Ectodermal cell (in vitro differentiated cells): ENCODE data around the gene LYZL1.

ENCODE experiments used
- H3K27ac ChIP-seq: 2 replicates; pipeline ENCODE4 v1.7.0; 2013; ENCODE audit warnings: mild to moderate bottlenecking, low read depth, low read length; ENCODE audit not compliant: insufficient read depth, poor library complexity, severe bottlenecking
- H3K27me3 ChIP-seq: 2 replicates; pipeline ENCODE4 v1.7.0; 2013; ENCODE audit warnings: mild to moderate bottlenecking, low read length; ENCODE audit not compliant: insufficient read depth, control insufficient read depth, poor library complexity, severe bottlenecking
- H3K36me3 ChIP-seq: one replicate; pipeline ENCODE4 v1.7.0; 2013; ENCODE audit warnings: low read length; ENCODE audit not compliant: control insufficient read depth, insufficient read depth
- H3K4me1 ChIP-seq: one replicate; pipeline ENCODE4 v1.7.0; 2013; ENCODE audit warnings: low read length; ENCODE audit not compliant: control insufficient read depth, insufficient read depth
- H3K4me3 ChIP-seq: 2 replicates; pipeline ENCODE4 v1.7.0; 2013; ENCODE audit warnings: low read depth, low read length, control low read depth; ENCODE audit not compliant: insufficient read depth
- H3K9me3 ChIP-seq: 2 replicates; pipeline ENCODE4 v1.7.0; 2013; ENCODE audit warnings: mild to moderate bottlenecking, low read length, moderate library complexity; ENCODE audit not compliant: control insufficient read depth
- WGBS, 2 experiments: methylation state at CpG; one replicate each; pipeline ENCODE4 v1.1.7; 2013; ENCODE audit warnings: missing lambda C conversion rate in 2 of 2; 5-methylcytosine and 5-hydroxymethylcytosine counted together

LYZL1 gene

DNA sequence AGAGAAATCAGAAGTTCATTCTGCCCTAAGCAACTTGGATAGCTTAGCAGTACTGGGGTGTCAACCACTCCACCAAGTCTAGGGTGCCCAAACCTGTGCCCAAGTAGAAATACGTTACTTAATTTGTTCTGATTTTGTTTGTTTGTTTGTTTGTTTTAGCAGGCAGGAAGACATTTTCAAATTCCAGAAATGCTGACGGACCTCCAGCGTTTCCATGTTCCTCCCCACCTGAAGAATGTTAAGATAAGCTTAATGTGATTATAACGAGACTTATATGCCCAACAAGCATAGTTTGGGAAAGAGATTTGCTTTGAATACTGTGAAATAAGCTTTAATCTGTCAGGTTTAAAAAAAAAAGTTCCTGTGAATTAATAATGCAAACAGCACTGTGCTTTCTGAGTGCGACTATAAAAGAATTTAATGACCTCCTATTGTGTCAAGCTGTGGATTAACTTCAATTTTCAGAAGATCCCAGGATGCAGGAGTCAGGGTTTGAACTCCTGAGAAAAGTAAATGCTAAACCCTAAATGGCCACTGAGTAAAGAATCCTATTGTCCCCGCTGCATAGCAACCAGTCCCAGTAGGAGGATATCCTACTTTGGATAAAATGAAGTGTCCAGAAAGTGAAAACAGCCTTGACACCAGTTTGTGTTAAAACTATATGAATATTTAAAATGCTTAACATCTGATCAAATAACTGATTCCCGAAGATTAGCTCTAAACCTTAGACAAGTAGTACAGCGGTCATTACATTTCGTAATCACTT is 56.5 kb downstream of the LYZL1 start:
- Histone ChIP-seq H3K4me3 (no peak overlapping the region), H3K9me3 (no peaks in the 10 kb centered on the region), H3K36me3 (no peaks in the 10 kb centered on the region), H3K27ac (no peak overlapping the region), H3K4me1 (peaks cover 10% of the 10 kb centered on the region), H3K27me3 (no peaks in the 10 kb centered on the region)
- 84% methylated on average over 9 of the region's 9 CpGs for WGBS, 2 experiments

DNA sequence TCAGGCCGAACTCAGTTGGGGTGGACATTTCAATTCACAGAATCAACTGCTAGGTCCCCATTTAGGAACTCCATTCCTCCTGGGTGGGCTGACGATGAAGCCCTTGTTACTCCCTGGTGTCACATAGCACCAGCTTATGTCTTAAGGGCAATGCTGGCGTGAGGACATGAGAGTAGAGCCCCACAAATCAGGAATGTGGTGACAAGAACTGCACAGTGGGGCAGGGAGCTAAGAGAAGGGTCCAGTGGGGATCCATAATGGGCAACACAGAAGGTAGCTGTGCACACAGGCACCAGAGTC is 57.0 kb downstream of the LYZL1 start:
- Histone ChIP-seq H3K27ac (no peak overlapping the region), H3K36me3 (no peaks in the 10 kb centered on the region), H3K27me3 (no peaks in the 10 kb centered on the region), H3K4me1 (peaks cover 10% of the 10 kb centered on the region), H3K9me3 (no peaks in the 10 kb centered on the region), H3K4me3 (no peak overlapping the region)
- WGBS, 2 experiments = 78 to 84% methylated on average over 3 of the region's 3 CpGs

DNA sequence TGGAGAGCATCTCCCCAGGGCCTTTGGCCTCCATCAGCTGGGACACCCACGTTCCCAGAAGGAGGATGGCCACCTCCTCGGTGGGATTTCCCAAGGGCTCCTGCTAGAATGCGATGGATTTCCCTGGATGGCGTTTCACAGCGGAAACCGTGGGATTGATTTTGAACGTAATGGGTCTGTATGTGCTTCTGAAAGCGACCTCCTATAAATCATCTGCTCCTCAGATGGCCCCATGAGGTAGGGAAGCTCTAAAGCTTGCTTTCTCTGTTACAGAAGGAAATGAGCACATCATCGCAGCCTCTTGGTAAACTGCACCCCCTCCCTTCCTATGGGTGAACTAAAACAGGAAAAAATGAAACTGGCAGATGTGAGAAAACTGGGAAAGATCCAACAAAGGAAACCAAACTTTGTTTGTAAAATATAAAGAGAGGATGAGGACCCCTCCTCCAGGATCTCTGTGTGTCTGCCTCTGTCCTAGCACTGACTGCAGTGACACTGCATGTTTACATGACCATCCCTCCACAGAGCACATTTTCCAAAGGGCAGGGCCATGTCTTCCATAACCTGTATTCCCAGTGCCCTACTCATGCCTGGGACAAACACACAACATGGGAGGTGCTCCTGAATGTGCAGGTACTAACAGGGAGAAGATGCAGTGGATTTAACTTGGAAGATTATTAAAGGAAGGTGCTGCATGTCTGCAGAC is 57.6 kb downstream of the LYZL1 start:
- WGBS, 2 experiments = 95 to 96% methylated on average over 9 of the region's 9 CpGs
- no peak overlapping the region for H3K27ac ChIP-seq
- peaks cover 10% of the 10 kb centered on the region for H3K4me1 ChIP-seq

DNA sequence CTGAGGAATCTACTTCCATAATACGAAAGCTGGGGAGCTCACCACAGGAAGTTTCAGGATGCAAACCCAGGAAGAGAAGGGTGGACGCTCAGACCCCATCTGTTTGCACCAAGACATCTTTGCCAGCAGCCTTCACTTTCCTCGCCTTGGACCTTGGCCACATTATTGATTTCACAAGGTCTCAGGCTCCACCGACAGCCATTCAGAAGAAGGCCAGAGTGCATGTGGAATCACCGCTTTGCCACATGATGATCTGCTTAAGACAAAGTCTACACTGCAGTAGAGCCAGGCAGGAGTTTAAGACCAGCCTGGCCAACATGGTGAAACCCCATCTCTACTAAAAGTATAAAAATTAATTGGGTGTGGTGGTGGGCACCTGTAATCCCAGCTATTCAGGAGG is 60.0 kb downstream of the LYZL1 start:
- Histone ChIP-seq H3K4me3 (no peak overlapping the region), H3K27ac (no peak overlapping the region), H3K4me1 (peaks cover 10% of the 10 kb centered on the region), H3K27me3 (no peaks in the 10 kb centered on the region), H3K9me3 (no peaks in the 10 kb centered on the region), H3K36me3 (no peaks in the 10 kb centered on the region)
- WGBS, 2 experiments = 90 to 96% methylated on average over 5 of the region's 5 CpGs

More for the DNA sequence above, 57.6 kb downstream of the LYZL1 start:
- Histone ChIP-seq H3K27me3 (no peaks in the 10 kb centered on the region), H3K4me3 (no peak overlapping the region), H3K36me3 (no peaks in the 10 kb centered on the region), H3K9me3 (no peaks in the 10 kb centered on the region)

DNA sequence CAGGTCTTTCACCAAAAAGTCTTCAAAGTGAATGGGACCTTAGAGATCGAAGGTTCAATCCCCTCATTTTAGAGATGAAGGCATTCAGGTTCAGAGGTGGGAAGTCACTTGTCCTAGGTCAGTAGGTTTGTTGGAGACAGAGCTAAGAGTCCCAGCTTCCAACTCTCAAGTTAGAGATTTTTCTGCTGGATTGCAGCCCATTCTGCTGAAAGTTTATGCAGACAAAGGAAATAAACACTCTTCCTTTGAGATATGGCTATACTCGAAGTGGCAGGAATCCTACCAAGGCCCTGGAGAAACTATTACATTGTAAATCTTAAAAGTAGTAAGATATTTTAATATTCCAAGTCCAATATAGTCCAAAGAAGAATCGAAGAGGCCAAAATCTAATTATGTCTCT is 64.4 kb downstream of the LYZL1 start:
- no peak overlapping the region for H3K4me3 ChIP-seq
- H3K27me3 ChIP-seq = no peaks in the 10 kb centered on the region
- H3K36me3 ChIP-seq = no peaks in the 10 kb centered on the region
- no peak overlapping the region for H3K27ac ChIP-seq
- no peaks in the 10 kb centered on the region for H3K4me1 ChIP-seq
- 91 to 96% methylated on average over 2 to 3 of the region's 3 CpGs for WGBS, 2 experiments
- no peaks in the 10 kb centered on the region for H3K9me3 ChIP-seq

DNA sequence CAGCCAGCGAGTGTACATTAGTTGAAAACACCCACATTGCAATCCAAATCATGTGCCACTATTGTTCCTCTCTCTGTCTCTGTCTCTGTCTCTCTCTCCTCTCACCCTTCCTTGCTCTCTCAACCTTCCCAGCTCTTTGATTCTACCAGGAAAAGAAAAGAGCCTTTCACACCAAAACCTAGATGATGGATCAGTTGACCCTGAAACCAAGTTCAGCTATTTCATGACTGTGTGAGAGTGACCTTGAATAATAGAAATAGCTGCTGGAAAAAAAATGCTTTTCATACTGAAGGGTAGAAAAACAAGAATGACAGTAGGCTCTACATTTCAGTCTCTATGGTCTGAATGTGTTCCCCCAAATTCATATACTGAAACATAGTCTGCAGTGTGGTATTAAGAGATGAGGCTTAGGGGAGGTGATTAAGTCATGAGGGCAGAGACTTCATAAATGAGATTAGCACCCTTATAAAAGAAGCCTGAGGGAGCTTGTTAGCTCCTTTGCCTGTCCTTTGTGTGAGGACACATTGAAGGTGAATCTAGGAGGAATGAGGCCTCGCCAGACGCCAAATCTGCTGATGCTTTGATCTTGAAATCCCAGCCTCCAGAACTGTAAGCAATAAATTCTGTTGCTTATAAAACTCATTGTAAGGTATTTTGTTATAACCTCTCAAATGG is 65.2 kb downstream of the LYZL1 start:
- H3K9me3 ChIP-seq = no peaks in the 10 kb centered on the region
- WGBS, 2 experiments = 72 to 83% methylated on average over 3 of the region's 3 CpGs
- no peak overlapping the region for H3K27ac ChIP-seq
- no peaks in the 10 kb centered on the region for H3K4me1 ChIP-seq
- H3K4me3 ChIP-seq = no peak overlapping the region
- no peaks in the 10 kb centered on the region for H3K36me3 ChIP-seq
- H3K27me3 ChIP-seq = no peaks in the 10 kb centered on the region

DNA sequence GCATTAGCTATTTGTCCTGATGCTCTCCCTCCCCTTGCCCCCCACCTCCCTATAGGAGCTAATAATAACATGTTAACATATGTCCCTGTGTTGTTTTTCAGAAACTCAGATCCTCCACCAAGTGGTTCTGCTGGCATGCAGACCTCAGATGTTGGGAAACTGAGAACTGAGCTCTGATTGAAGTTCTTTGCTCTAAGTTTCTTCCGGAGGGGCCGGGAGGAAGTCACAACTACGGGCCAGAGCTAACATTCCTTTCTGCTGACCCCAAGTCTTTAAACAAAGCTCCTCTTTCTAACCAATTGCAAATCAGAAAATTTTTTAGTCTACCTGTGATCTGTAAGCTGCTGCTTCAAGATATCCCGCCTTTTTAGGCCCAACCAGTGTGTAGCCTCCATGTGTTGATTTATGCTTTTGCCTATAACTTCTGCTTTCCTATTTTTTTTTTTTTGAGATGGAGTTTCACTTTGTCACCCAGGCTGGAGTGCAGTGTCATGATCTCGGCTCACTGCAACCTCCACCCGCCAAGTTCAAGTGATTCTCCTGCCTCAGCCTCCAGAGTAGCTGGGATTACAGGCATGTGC is 66.6 kb downstream of the LYZL1 start:
- no peaks in the 10 kb centered on the region for H3K27me3 ChIP-seq
- no peak overlapping the region for H3K4me3 ChIP-seq
- no peak overlapping the region for H3K27ac ChIP-seq
- H3K4me1 ChIP-seq = no peaks in the 10 kb centered on the region
- WGBS, 2 experiments = 91 to 93% methylated on average over 6 of the region's 6 CpGs
- no peaks in the 10 kb centered on the region for H3K9me3 ChIP-seq
- no peaks in the 10 kb centered on the region for H3K36me3 ChIP-seq

DNA sequence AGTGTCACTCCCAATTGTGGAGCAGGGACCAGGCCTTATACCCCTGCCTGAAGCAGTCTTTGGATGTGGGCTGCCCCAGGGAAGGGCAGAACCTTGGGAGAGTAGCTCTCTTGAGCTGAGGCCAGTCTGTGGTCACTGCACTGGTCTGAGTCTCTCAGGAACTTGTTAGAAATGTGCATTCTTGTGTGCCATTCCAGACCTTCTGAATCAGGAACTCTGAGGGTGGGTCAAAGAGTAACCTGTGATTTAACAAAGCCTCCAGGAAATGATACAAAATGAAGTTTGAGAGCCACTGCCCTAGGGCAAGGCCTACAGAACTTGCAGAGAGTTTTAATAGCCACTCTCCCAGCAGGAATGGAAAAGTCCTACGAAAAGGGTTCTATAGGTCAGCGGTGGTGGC is 68.1 kb downstream of the LYZL1 start:
- no peak overlapping the region for H3K27ac ChIP-seq
- H3K4me3 ChIP-seq = no peak overlapping the region
- no peaks in the 10 kb centered on the region for H3K36me3 ChIP-seq
- WGBS, 2 experiments = 91% methylated on average over 2 of the region's 2 CpGs
- no peaks in the 10 kb centered on the region for H3K4me1 ChIP-seq
- H3K27me3 ChIP-seq = no peaks in the 10 kb centered on the region
- H3K9me3 ChIP-seq = no peaks in the 10 kb centered on the region

DNA sequence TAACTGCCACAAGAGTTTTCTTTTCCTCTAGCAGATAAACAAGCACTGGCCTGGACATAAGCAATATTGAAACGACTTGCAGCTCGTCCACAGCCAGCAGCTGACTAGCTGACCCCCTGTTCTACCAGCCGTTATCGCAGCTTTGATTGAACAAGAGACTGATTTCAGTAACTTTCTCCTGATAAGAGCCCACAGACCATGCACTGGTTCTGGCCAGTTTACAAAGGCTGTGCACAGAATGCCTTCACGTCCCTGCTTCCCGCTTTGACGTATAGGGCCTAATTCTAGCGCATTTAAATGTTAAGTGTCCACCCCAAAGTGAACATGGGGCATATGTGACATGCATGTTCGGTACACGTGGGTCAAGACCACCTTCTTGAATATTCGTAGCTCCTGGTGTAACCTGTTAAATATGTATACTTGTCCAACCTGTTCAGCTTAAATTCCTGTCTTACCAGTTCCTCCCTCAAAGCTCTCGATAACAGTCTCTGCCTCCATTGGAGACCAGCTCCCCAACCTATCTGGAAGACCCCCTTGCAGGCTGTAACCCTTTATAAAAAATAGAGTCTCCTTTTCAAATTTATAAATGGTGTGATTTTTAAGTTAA is 69.2 kb downstream of the LYZL1 start:
- no peaks in the 10 kb centered on the region for H3K4me1 ChIP-seq
- no peaks in the 10 kb centered on the region for H3K9me3 ChIP-seq
- 94% methylated on average over 12 of the region's 12 CpGs for WGBS, 2 experiments
- H3K36me3 ChIP-seq = no peaks in the 10 kb centered on the region
- no peak overlapping the region for H3K27ac ChIP-seq
- H3K27me3 ChIP-seq = no peaks in the 10 kb centered on the region
- no peak overlapping the region for H3K4me3 ChIP-seq
